ENCODE data around the gene AUTS2.

AUTS2 gene

GRCh38 chr7:69860941-69861622, 262.8 kb downstream of the AUTS2 start:
- TF ChIP-seq CTCF (IDR thresholded peaks at IDR 0.05; ENCODE audit: low read depth, low read length, missing control alignments) = no peak
- DNase-seq (ENCODE audit: low read depth) = no peak
- in situ Hi-C loops (cut with HindIII; ENCODE audit: low sequenced_read_pairs) = no loop called here
- no peak overlapping the region for H3K4me3 ChIP-seq (ENCODE audit: low read depth, low read length)

- TF ChIP-seq CTCF (IDR thresholded peaks at IDR 0.05; ENCODE audit: low read depth, low read length, missing control alignments) = no peak
- DNase-seq (ENCODE audit: low read depth) = no peak
- in situ Hi-C loops (cut with HindIII; ENCODE audit: low sequenced_read_pairs) = no loop called here
- no peak overlapping the region for H3K4me3 ChIP-seq (ENCODE audit: low read depth, low read length)
These were observed 264.3 kb downstream of the AUTS2 start for GRCh38 chr7:69862413-69863064.

- no peak for DNase-seq (ENCODE audit: low read depth)
- no peak overlapping the region for H3K4me3 ChIP-seq (ENCODE audit: low read depth, low read length)
- TF ChIP-seq CTCF (IDR thresholded peaks at IDR 0.05; ENCODE audit: low read depth, low read length, missing control alignments) = no peak
- in situ Hi-C loops (cut with HindIII; ENCODE audit: low sequenced_read_pairs) = no loop called here
These were observed 266.0 kb downstream of the AUTS2 start for GRCh38 chr7:69864274-69864673.

GRCh38 chr7:69864822-69865221, 266.5 kb downstream of the AUTS2 start:
- no peak overlapping the region for H3K4me3 ChIP-seq (ENCODE audit: low read depth, low read length)
- in situ Hi-C loops (cut with HindIII; ENCODE audit: low sequenced_read_pairs) = no loop called here
- no peak for TF ChIP-seq CTCF (IDR thresholded peaks at IDR 0.05; ENCODE audit: low read depth, low read length, missing control alignments)

GRCh38 chr7:69868921-69869320, 270.6 kb downstream of the AUTS2 start:
- no peak for TF ChIP-seq CTCF (IDR thresholded peaks at IDR 0.05; ENCODE audit: low read depth, low read length, missing control alignments)
- in situ Hi-C loops (cut with HindIII; ENCODE audit: low sequenced_read_pairs) = no loop called here
- DNase-seq (ENCODE audit: low read depth) = no peak
- H3K4me3 ChIP-seq (ENCODE audit: low read depth, low read length) = no peak overlapping the region

More at GRCh38 chr7:69864822-69865221, 266.5 kb downstream of the AUTS2 start:
- no peak for DNase-seq (ENCODE audit: low read depth)

- in situ Hi-C loops (cut with HindIII; ENCODE audit: low sequenced_read_pairs) = no loop called here
- no peak for DNase-seq (ENCODE audit: low read depth)
- no peak overlapping the region for H3K4me3 ChIP-seq (ENCODE audit: low read depth, low read length)
- TF ChIP-seq CTCF (IDR thresholded peaks at IDR 0.05; ENCODE audit: low read depth, low read length, missing control alignments) = no peak
These were observed 273.1 kb downstream of the AUTS2 start for GRCh38 chr7:69871213-69871885.
